Hepatocyte (in vitro differentiated cells): Measurements from ENCODE around the gene THSD7B. TPM values are rescaled to one million over a fixed set of nuclear protein-coding genes. Genes with fewer than 3 reads are reported as not detected.
"Not testable (repeated sequence)": the region's sequence is repeated elsewhere in the genome, so short reads cannot be mapped to it uniquely, and the experiment has no call there.

Experiments
- DNase-seq: peaks from one replicate; pipeline ENCODE4 v3.0.0-alpha.2; 2016; ENCODE audit warnings: low spot score
- H2AFZ ChIP-seq: fragments of 200-600 bp; sonication (generic); 2 replicates; pipeline ENCODE4 v1.6.0; 2016; ENCODE audit warnings: antibody characterized with exemption, mild to moderate bottlenecking
- H3K27ac ChIP-seq: fragments of 200-600 bp; sonication (generic); 2 replicates; pipeline ENCODE4 v1.5.1; 2016; ENCODE audit warnings: mild to moderate bottlenecking
- H3K27me3 ChIP-seq: fragments of 200-600 bp; sonication (generic); 2 replicates; pipeline ENCODE4 v1.6.1; 2016
- H3K36me3 ChIP-seq: fragments of 200-600 bp; sonication (generic); replicated peaks from 2 replicates; pipeline ENCODE4 v1.5.1; 2016; ENCODE audit warnings: low read depth; ENCODE audit not compliant: insufficient read depth
- H3K4me1 ChIP-seq: fragments of 200-600 bp; sonication (generic); 2 replicates; pipeline ENCODE4 v1.5.1; 2016; ENCODE audit warnings: mild to moderate bottlenecking, moderate library complexity; ENCODE audit not compliant: insufficient read depth
- H3K4me2 ChIP-seq: fragments of 200-600 bp; sonication (generic); 2 replicates; pipeline ENCODE4 v1.6.0; 2016
- H3K4me3 ChIP-seq: fragments of 200-600 bp; sonication (generic); 2 replicates; pipeline ENCODE4 v1.5.1; 2016; ENCODE audit warnings: mild to moderate bottlenecking
- H3K79me2 ChIP-seq: fragments of 200-600 bp; sonication (generic); 2 replicates; pipeline ENCODE4 v1.6.0; 2017; ENCODE audit warnings: mild to moderate bottlenecking
- H3K9me2 ChIP-seq: fragments of 200-600 bp; sonication (generic); replicated peaks from 2 replicates; pipeline ENCODE4 v1.6.0; 2017; ENCODE audit warnings: mild to moderate bottlenecking; ENCODE audit not compliant: insufficient read depth
- H3K9me3 ChIP-seq: fragments of 200-600 bp; sonication (generic); 2 replicates; pipeline ENCODE4 v1.5.1; 2016; ENCODE audit warnings: low read depth, mild to moderate bottlenecking
- H4K20me1 ChIP-seq: fragments of 200-600 bp; sonication (generic); 2 replicates; pipeline ENCODE4 v1.6.0; 2016; ENCODE audit warnings: mild to moderate bottlenecking; ENCODE audit not compliant: insufficient read depth, poor library complexity, severe bottlenecking
- CTCF ChIP-seq: fragments of 200-600 bp; sonication (generic); IDR thresholded peaks from 2 replicates; pipeline ENCODE4 v1.5.1; 2016; ENCODE audit warnings: antibody characterized with exemption, mild to moderate bottlenecking; ENCODE audit not compliant: poor library complexity
- EZH2 ChIP-seq: fragments of 200-600 bp; sonication (generic); IDR thresholded peaks from 2 replicates; pipeline ENCODE4 v1.6.1; 2016; ENCODE audit warnings: antibody characterized with exemption, mild to moderate bottlenecking, borderline replicate concordance
- EZH2phosphoT487 ChIP-seq: fragments of 200-600 bp; sonication (generic); IDR thresholded peaks from one replicate; pipeline ENCODE4 v1.6.1; 2018; ENCODE audit warnings: antibody characterized with exemption, mild to moderate bottlenecking, low read depth, moderate library complexity; ENCODE audit not compliant: unreplicated experiment, severe bottlenecking
- WGBS: methylation state at CpG from one replicate; pipeline ENCODE4 v1.1.6; 2016; ENCODE audit warnings: low lambda C conversion rate; ENCODE audit errors: missing lambda C conversion rate; 5-methylcytosine and 5-hydroxymethylcytosine counted together
- polyA plus RNA-seq: library from polyadenylated mRNA; unstranded; fragments of >200 nt; fragmentation: Nextera tagmentation; extraction: Ambion mirVana; gene quantifications from 2 replicates; pipeline ENCODE4 v1.2.1, GENCODE V29; 2016
- total RNA-seq: library from RNA; depleted of rRNA; stranded (reverse); fragments of >200 nt; gene quantifications from 2 replicates; pipeline ENCODE4 v1.2.3, GENCODE V29; 2014

THSD7B gene
- total and polyA plus RNA-seq, 2 experiments from 2014 or later = 0.48 to 5.7 TPM

GRCh38 chr2:137050949-137051348, 285.6 kb downstream of the THSD7B start:
- H3K4me2 ChIP-seq = no peak overlapping the region
- TF ChIP-seq EZH2phosphoT487 (no peak), CTCF (no peak), EZH2 (no peak)
- no peak for DNase-seq
- no peaks in the 10 kb centered on the region for H3K27me3 ChIP-seq
- no peak overlapping the region for H3K4me3 ChIP-seq
- no peak overlapping the region for H2AFZ ChIP-seq
- WGBS = 69% methylated on average over 2 of the region's 2 CpGs
- H4K20me1 ChIP-seq = no peaks in the 10 kb centered on the region
- H3K36me3 ChIP-seq = no peaks in the 10 kb centered on the region
- H3K9me3 ChIP-seq = no peaks in the 10 kb centered on the region
- no peaks in the 10 kb centered on the region for H3K9me2 ChIP-seq
- no peak overlapping the region for H3K27ac ChIP-seq
- no peaks in the 10 kb centered on the region for H3K79me2 ChIP-seq
- no peaks in the 10 kb centered on the region for H3K4me1 ChIP-seq

- Histone ChIP-seq H3K9me3 (no peaks in the 10 kb centered on the region), H3K27me3 (no peaks in the 10 kb centered on the region), H3K27ac (no peak overlapping the region), H4K20me1 (no peaks in the 10 kb centered on the region), H3K4me2 (no peak overlapping the region), H3K4me3 (no peak overlapping the region), H3K9me2 (no peaks in the 10 kb centered on the region), H2AFZ (no peak overlapping the region), H3K79me2 (no peaks in the 10 kb centered on the region), H3K4me1 (no peaks in the 10 kb centered on the region), H3K36me3 (no peaks in the 10 kb centered on the region)
- no peak for TF ChIP-seq EZH2phosphoT487
- no peak for TF ChIP-seq EZH2
- TF ChIP-seq CTCF = no peak
- no peak for DNase-seq
- whole genome bisulfite sequencing = 69% methylated on average over 2 of the region's 2 CpGs
Measured at GRCh38 chr2:137051778-137052398, 286.5 kb downstream of the THSD7B start.

GRCh38 chr2:137056704-137057103, 291.4 kb downstream of the THSD7B start:
- no peak overlapping the region for H3K4me2 ChIP-seq
- H3K9me2 ChIP-seq = no peaks in the 10 kb centered on the region
- H4K20me1 ChIP-seq = no peaks in the 10 kb centered on the region
- no peak for TF ChIP-seq CTCF
- TF ChIP-seq EZH2 = no peak
- TF ChIP-seq EZH2phosphoT487 = no peak
- H3K4me1 ChIP-seq = no peaks in the 10 kb centered on the region
- no peaks in the 10 kb centered on the region for H3K9me3 ChIP-seq
- no peak overlapping the region for H3K27ac ChIP-seq
- no peaks in the 10 kb centered on the region for H3K79me2 ChIP-seq
- no peak overlapping the region for H2AFZ ChIP-seq
- no peaks in the 10 kb centered on the region for H3K36me3 ChIP-seq
- WGBS = 87% methylated on average over 8 of the region's 8 CpGs
- no peak for DNase-seq
- H3K27me3 ChIP-seq = no peaks in the 10 kb centered on the region
- no peak overlapping the region for H3K4me3 ChIP-seq

GRCh38 chr2:137076111-137076765, 310.9 kb downstream of the THSD7B start:
- WGBS = 96% methylated on average over 22 of the region's 22 CpGs
- H3K9me2 ChIP-seq, H3K9me3 ChIP-seq, H3K36me3 ChIP-seq, H3K27ac ChIP-seq, H3K4me3 ChIP-seq, H4K20me1 ChIP-seq, H3K4me1 ChIP-seq, H3K4me2 ChIP-seq, DNase-seq, H3K79me2 ChIP-seq, H3K27me3 ChIP-seq, H2AFZ ChIP-seq: not testable (repeated sequence)
